GM21528 (cell line): ENCODE results near the gene ELP5.

Source experiments
- ATAC-seq: cut with Tn5 transposase; IDR thresholded peaks from one replicate; pipeline ENCODE4 v1.9.1; 2021; ENCODE audit warnings: mild to moderate bottlenecking, moderate library complexity; ENCODE audit not compliant: unreplicated experiment, low FRiP score

Gene ELP5

DNA sequence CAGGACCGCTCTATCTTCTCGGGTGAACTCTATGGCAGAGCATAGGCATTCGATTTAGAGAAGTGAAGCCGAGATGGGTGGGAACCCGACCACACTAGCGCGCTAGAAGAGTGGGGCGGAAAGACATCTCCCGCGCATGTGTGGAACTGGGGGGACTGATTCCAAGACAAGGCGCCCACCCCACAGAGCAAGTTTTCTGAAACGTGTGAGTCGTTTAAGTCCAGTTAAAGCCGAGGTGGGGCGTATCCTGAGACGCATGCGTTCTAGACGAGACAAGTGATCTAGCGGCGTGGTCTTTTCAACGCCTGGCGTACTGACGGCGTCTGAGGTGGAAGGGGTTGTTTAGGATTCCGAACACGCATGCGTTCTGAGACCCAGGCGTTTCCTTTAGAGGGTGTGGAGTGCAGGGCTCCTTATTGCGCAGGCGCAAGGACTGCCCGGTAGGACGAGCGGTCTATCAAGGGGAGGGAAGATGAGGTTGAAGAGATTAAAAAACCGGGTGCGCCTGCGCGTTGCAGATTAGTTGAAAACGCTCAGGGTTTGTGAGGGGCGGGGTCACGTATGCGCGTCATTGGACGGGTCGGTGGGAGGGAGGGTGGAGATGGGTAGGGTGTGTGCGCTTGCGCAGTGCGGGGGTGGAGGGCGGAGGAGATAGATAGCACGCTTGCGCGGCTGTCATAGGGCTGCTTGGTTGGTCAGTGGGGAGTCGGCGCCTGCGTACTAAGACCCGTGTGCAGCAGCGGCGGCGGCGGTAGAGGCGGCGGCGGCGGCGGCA lies 55.1 kb downstream of the ELP5 start, which contains the start of gene EIF5A:
Gene EIF5A, plus strand, starts transcription at position 718 of the 775 bp plus-strand sequence. CDS start 2,008 bp downstream, outside the sequence.
- ATAC-seq, result peak; percentile 70

DNA sequence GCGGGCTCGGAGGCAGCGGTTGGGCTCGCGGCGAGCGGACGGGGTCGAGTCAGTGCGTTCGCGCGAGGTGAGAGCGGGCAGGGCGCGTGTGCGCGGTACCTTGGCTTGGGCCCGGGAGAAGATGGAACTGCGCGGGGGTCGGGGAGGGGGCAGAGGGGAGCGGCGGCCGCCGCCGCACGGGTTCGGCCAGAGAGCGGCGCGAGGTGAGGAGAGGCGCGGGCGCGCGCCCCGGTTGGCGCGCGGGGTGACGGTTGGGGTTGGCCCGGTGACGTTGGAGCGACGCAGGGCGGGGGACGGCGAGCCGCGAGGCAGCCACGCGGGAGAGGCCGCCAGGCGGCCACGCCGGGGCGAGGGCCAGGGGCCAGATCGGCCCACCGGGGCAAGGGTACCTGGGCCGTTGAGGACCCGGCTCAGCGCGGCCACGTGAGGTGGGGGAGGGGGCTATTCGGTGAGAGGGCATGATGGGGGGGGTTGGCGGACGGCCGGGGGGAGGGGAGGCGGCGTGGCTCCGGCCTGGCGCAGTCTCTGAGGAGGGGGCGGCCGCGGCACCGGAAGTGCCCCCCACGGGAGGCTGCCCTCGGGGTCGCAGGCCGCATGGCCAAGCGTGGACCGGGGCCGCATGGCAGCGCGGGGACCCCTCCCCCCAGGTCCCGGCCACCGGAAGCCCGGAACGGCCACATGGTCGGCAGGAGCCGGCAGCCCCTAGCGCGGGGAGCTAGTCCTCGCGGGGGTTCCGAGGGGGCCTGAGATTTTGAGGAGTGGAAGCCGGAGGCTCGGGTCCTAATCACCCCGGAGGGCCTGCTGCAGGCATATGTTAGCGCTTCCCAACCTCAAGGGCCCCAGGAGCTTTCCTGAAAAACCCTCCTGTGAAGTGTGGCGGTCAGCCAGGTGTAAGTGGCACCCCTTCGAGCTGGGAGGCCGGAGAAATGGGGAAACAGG lies 55.9 kb downstream of the ELP5 start:
- ATAC-seq, result no peak

DNA sequence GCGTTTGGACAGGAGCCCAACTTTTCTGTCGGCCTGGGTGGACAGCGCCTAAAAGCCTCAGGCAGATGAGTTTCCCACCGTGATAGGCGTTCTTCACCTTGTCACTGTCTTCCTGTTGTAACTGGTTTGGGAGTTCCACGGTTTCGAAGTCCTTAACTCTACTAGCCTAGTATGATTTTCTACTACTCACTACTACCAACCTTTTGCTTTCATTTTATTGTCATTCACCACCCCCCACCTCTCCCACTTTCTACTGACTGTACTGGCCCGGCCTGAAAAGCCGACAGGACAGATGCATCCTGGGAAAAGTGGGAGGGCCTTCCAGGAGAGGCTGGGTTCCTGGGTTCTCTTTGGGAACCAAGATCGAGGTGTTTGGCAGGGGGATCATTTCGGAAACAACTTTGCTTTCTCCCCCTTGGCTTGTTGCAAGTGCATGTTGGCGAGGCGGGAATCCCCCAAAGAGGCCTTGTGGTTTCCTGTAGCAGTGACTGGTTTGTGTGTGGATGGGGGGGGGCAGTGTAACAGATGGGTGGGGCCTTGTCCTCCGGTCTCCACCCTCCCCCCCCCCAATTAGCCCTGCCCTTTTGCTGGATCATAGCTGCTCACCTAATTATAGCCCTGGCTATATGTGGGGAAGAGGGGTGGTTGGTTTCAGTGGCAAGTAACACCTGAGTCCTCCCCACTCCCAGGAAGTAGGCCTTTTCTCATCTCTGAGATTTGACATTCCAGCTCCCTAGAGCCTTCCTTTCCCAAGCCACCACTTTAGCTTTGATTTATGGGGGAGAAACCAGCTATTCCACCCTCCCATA lies 56.8 kb downstream of the ELP5 start:
- no peak for ATAC-seq
